Measurements from ENCODE around the gene GC.

GC gene

DNA sequence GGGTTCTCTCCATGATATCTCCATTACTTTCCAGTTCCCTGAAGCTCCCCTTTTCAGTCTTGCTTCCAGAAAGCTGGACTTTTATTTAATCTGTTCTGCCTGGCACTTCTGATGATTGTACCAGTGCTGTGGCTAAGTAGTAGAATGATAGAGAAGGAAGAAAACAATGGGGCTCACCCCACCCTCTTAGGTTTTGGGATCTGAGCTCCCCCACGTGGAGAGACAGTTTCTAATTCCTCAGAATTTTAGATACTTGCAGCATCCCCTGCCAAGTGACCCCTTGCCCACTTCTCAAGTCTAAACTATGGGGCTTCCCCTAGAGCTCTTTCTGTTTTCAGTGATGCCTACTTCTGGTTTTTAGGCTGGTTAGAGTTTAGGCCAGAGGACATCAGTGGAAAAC is 73.9 kb downstream of the GC start:
- no peak for TF ChIP-seq CTCF (IDR thresholded peaks at IDR 0.05; ENCODE audit: extremely low read depth, insufficient read depth, missing control alignments)
- no peak for DNase-seq (ENCODE audit: low spot score)
- in situ Hi-C loops (cut with MboI; ENCODE audit: low pct_unique_long_range_greater_than_20kb, low sequenced_read_pairs, unreplicated experiment) = loop anchor here (25.0 kb wide), 1 partner anchor 448 kb away; no protein-coding TSS in a partner anchor

DNA sequence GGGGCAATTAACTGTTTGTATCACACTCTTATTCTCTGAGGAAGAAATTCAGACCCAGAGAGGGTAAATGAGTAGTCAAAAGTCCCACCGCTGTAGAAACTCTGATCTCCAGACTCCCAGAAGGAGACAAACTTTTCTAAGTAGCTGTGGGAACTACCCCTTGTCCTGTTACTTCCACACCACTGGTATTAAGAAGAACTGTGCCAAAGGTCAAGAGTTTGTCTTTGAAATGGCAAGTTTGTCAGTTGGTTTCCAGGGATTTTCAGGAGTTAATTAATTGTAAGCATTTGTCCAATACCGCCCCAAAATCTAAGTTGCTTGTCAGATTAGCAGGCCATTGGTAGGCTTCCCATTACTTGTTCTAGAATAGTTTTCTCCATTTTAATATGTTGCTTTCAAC is 85.7 kb downstream of the GC start:
- no peak for TF ChIP-seq CTCF (IDR thresholded peaks at IDR 0.05; ENCODE audit: extremely low read depth, insufficient read depth, missing control alignments)
- no peak for DNase-seq (ENCODE audit: low spot score)
- in situ Hi-C loops (cut with MboI; ENCODE audit: low pct_unique_long_range_greater_than_20kb, low sequenced_read_pairs, unreplicated experiment) = no loop called here

GRCh38 chr4:71697031-71697430 is 86.8 kb downstream of the GC start:
- in situ Hi-C loops (cut with MboI; ENCODE audit: low pct_unique_long_range_greater_than_20kb, low sequenced_read_pairs, unreplicated experiment) = no loop called here

DNA sequence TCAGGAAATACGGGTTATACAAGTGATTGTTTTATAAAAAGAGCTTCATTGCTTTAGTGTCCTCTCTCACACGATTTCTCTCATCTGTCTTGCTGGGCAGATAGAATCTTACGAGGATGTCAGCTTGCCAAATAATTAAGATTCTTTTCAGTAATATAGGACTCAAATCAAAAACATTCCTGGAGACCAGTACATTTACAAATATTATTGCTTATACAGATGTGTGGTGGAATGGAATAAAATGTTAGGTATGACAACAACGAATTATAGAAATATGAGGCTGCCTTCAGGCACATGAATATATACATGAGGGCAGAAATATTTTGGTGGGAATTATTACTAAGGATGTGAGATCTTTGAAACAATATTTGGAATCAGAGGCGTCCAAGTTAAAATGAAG is 88.9 kb downstream of the GC start:
- TF ChIP-seq CTCF (IDR thresholded peaks at IDR 0.05; ENCODE audit: extremely low read depth, insufficient read depth, missing control alignments) = no peak
- DNase-seq (ENCODE audit: low spot score) = no peak
- in situ Hi-C loops (cut with MboI; ENCODE audit: low pct_unique_long_range_greater_than_20kb, low sequenced_read_pairs, unreplicated experiment) = no loop called here

More at GRCh38 chr4:71697031-71697430, 86.8 kb downstream of the GC start:
- TF ChIP-seq CTCF (IDR thresholded peaks at IDR 0.05; ENCODE audit: extremely low read depth, insufficient read depth, missing control alignments) = no peak
- no peak for DNase-seq (ENCODE audit: low spot score)

GRCh38 chr4:71692963-71693362 is 90.9 kb downstream of the GC start:
- TF ChIP-seq CTCF (IDR thresholded peaks at IDR 0.05; ENCODE audit: extremely low read depth, insufficient read depth, missing control alignments) = no peak
- DNase-seq (ENCODE audit: low spot score) = no peak
- in situ Hi-C loops (cut with MboI; ENCODE audit: low pct_unique_long_range_greater_than_20kb, low sequenced_read_pairs, unreplicated experiment) = no loop called here

GRCh38 chr4:71692198-71692597 is 91.7 kb downstream of the GC start:
- DNase-seq (ENCODE audit: low spot score) = no peak
- in situ Hi-C loops (cut with MboI; ENCODE audit: low pct_unique_long_range_greater_than_20kb, low sequenced_read_pairs, unreplicated experiment) = no loop called here
- TF ChIP-seq CTCF (IDR thresholded peaks at IDR 0.05; ENCODE audit: extremely low read depth, insufficient read depth, missing control alignments) = no peak

Measured in GM13977 (cell line).